RPMI7951 (cell line): ENCODE data around the gene GRK3. TPM values are rescaled to one million over a fixed set of nuclear protein-coding genes. Genes with fewer than 3 reads are reported as not detected.

ENCODE experiments used
- DNase-seq: peaks from one replicate; pipeline ENCODE4 v3.0.0-alpha.2; 2012; ENCODE audit warnings: low read depth
- total RNA-seq: library from RNA; depleted of rRNA; stranded (reverse); fragments of >200 nt; shearing (Covaris generic); gene quantifications from 2 replicates; pipeline ENCODE4 v1.2.3, GENCODE V29; 2014

GRK3 gene
- total RNA-seq, 1 experiment from 2014 or later: 1.2 TPM

GRCh38 chr22:25626624-25626990 lies 62.1 kb downstream of the GRK3 start:
- no peak for DNase-seq

GRCh38 chr22:25627271-25627852 lies 62.9 kb downstream of the GRK3 start:
- DNase-seq: peak; percentile 13

GRCh38 chr22:25628494-25628893 lies 64.0 kb downstream of the GRK3 start:
- DNase-seq: no peak

- DNase-seq: no peak
Measured at GRCh38 chr22:25629613-25630012, 65.1 kb downstream of the GRK3 start.

- no peak for DNase-seq
Measured at GRCh38 chr22:25630447-25630846, 66.0 kb downstream of the GRK3 start.

- no peak for DNase-seq
Measured at GRCh38 chr22:25636323-25636722, 71.8 kb downstream of the GRK3 start.

GRCh38 chr22:25637032-25637431 lies 72.6 kb downstream of the GRK3 start:
- DNase-seq: no peak

- no peak for DNase-seq
Measured at GRCh38 chr22:25637672-25638071, 73.2 kb downstream of the GRK3 start.

- no peak for DNase-seq
Measured at GRCh38 chr22:25638638-25639037, 74.2 kb downstream of the GRK3 start.

- DNase-seq: no peak
Measured at GRCh38 chr22:25641650-25642049, 77.2 kb downstream of the GRK3 start.

GRCh38 chr22:25643232-25644000 lies 78.9 kb downstream of the GRK3 start:
- DNase-seq: no peak

- peak; percentile 17 for DNase-seq
Measured at GRCh38 chr22:25644122-25644521, 79.6 kb downstream of the GRK3 start.

- DNase-seq: peak; percentile 20
Measured at GRCh38 chr22:25645266-25645665, 80.8 kb downstream of the GRK3 start.

- DNase-seq: no peak
Measured at GRCh38 chr22:25645964-25646363, 81.5 kb downstream of the GRK3 start.

GRCh38 chr22:25650833-25651232 lies 86.4 kb downstream of the GRK3 start:
- DNase-seq: no peak

- no peak for DNase-seq
Measured at GRCh38 chr22:25651332-25652085, 87.0 kb downstream of the GRK3 start.

- no peak for DNase-seq
Measured at GRCh38 chr22:25654676-25655075, 90.2 kb downstream of the GRK3 start.

- no peak for DNase-seq
Measured at GRCh38 chr22:25655371-25655935, 91.0 kb downstream of the GRK3 start.

GRCh38 chr22:25656724-25657123 lies 92.2 kb downstream of the GRK3 start:
- DNase-seq: no peak

GRCh38 chr22:25658633-25659032 lies 94.2 kb downstream of the GRK3 start:
- DNase-seq: no peak

GRCh38 chr22:25659413-25659812 lies 94.9 kb downstream of the GRK3 start:
- DNase-seq: no peak

- no peak for DNase-seq
Measured at GRCh38 chr22:25660336-25660735, 95.9 kb downstream of the GRK3 start.

GRCh38 chr22:25661073-25661472 lies 96.6 kb downstream of the GRK3 start:
- no peak for DNase-seq
